ENCODE measurements around the gene STX2. TPM values are rescaled to one million over a fixed set of nuclear protein-coding genes. Genes with fewer than 3 reads are reported as not detected.

Gene STX2
- total and polyA plus RNA-seq, 10 of the 15 experiments (the other 5 are each of a cell fraction or from before 2014, with no cell fraction given) = 6.0 to 22.2 (median 10.0) TPM

DNA sequence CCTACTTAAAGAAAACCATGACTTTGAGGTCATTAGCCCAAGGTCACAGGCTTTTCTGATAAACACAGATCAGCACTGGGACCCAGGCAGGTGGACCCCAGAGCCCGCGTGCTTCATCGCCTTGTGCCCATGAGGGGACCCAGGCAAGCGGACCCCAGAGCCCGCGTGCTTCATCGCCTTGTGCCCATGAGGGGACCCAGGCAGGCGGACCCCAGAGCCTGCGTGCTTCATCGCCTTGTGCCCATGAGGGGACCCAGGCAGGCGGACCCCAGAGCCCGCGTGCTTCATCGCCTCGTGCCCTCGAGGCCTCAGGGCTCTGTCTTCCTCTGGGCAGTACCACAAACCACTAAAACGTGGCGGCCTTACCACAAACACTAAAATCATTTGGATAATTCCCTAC is 31.7 kb downstream of the STX2 start (continued):
- TF ChIP-seq MLLT1 (IDR thresholded peaks at IDR 0.05) = no peak
- no peak for TF ChIP-seq IKZF2 (IDR thresholded peaks at IDR 0.05)
- no peak for TF ChIP-seq FOXK2 (IDR thresholded peaks at IDR 0.05)

GRCh38 chr12:130806574-130806973 is 32.5 kb downstream of the STX2 start:
- WGBS (ENCODE audit: insufficient coverage, insufficient replicate concordance, low lambda C conversion rate, missing lambda C conversion rate) = 94% methylated on average over 7 of the region's 7 CpGs
- Histone ChIP-seq H4K20me1 (ENCODE audit: control insufficient read depth, insufficient read depth) (no peaks in the 10 kb centered on the region), H3K27me3 (replicated peaks in 1 of 2; ENCODE audit: control insufficient read depth in 2 of 2, insufficient read depth in 2 of 2, low read length in 1 of 2) (no peaks in the 10 kb centered on the region), H3K79me2 (ENCODE audit: control insufficient read depth, insufficient read depth, low read length) (no peaks in the 10 kb centered on the region), H3K4me3 (no peak overlapping the region), H3K9ac (ENCODE audit: control insufficient read depth, insufficient read depth, low read length) (no peak overlapping the region), H3K27ac (ENCODE audit: control insufficient read depth, insufficient read depth) (no peak overlapping the region), H3K4me2 (ENCODE audit: control insufficient read depth, insufficient read depth) (no peak overlapping the region), H3K36me3 (ENCODE audit: control insufficient read depth in 2 of 2, insufficient read depth in 2 of 2, low read length in 1 of 2) (peaks cover 6 to 22% of the 10 kb centered on the region in 2 experiments), H3K4me1 (ENCODE audit: control insufficient read depth, insufficient read depth, low read length) (no peaks in the 10 kb centered on the region; the same call in 1 of the 2 replicates), H3K9me3 (replicated peaks; ENCODE audit: control insufficient read depth, insufficient read depth, low read length) (no peaks in the 10 kb centered on the region; the same call in 2 of the 3 replicates), H2AFZ (ENCODE audit: control insufficient read depth, low read depth, low read length) (no peak overlapping the region)
- ATAC-seq (no peak), DNase-seq (ENCODE audit: low read depth, low spot score) (no peak), FAIRE-seq (no peak)
- BruUV-seq (replicated peaks) = no TSS peak
- in situ Hi-C loops (cut with MboI) = no loop called here
- intact Hi-C loops (cut with micrococcal nuclease; ENCODE audit: unreplicated experiment) = no loop called here
- RAD21 ChIA-PET (ENCODE audit: unreplicated experiment) = no interaction called here
- SMC1A ChIA-PET (ENCODE audit: uncharacterized antibody, unreplicated experiment) = no interaction called here
- TF ChIP-seq LARP7 (IDR thresholded peaks at IDR 0.05) = no peak
- TF ChIP-seq HCFC1 (IDR thresholded peaks at IDR 0.05; ENCODE audit: low read length) = no peak
- TF ChIP-seq SREBF2 (IDR thresholded peaks at IDR 0.05; ENCODE audit: low read length) = no peak
- TF ChIP-seq JUNB (IDR thresholded peaks at IDR 0.05) = no peak
- TF ChIP-seq ZBTB4 (CRISPR knock-in tag; IDR thresholded peaks at IDR 0.05) = no peak
- TF ChIP-seq POU2F2 (IDR thresholded peaks at IDR 0.05; ENCODE audit: borderline replicate concordance, low read depth, low read length) = no peak
- no peak for TF ChIP-seq MTA2 (IDR thresholded peaks at IDR 0.05; ENCODE audit: low read depth)
- POLR2A ChIA-PET = no interaction called here
- CTCF ChIA-PET = no interaction called here

Measured in GM12878 (cell line).